Left renal pelvis (tissue), 4 donors: ENCODE measurements around the gene ELOVL7. TPM values are rescaled to one million over a fixed set of nuclear protein-coding genes. Genes with fewer than 3 reads are reported as not detected.
"Not testable (repeated sequence)": the region's sequence is repeated elsewhere in the genome, so short reads cannot be mapped to it uniquely, and the experiment has no call there.

Experiments used
- DNase-seq, 4 donors: peaks; one replicate each; pipeline ENCODE4 v3.0.0-alpha.2; 2013; ENCODE audit warnings: low read depth in 4 of 4, low spot score in 3 of 4
- polyA plus RNA-seq, 4 donors: library from polyadenylated mRNA; unstranded; fragments of 120-200 nt; gene quantifications; one replicate each; pipeline ENCODE4 v1.2.1, GENCODE V29; 2013; ENCODE audit not compliant: insufficient read length in 4 of 4

ELOVL7 gene
- polyA plus RNA-seq, 4 donors, result 0.76 to 18.2 (median 17.2) TPM

DNA sequence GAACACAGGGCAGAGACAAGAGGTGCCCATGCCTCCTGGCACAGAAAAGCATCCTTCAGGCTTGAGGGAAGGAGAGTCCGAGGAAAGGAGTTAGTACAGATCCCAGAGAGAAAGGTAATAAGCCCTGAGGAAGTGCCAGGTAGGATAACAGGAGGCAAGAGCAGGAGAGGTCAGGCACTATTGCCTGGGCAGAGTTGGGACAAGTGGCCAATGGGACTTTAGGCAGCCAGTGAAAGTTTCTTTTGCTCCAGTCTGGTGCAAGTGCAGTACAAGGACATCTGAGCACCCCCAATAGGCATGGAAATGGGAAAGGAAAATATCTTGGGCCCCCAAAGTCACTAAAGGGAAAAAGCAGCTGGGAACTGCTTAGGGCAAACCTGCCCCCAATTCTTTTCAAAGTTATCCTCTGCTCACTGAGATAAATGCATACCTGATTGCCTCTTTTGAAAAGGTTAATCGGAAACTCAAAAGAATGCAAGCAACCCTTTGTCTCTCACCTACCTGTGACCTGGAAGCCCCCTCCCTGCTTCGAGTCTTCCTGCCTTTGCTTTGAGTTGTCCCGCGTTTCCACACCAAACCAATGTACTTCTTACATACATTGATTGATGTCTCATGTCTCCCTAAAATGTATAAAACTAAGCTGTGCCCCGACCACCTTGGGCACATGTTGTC is 46.5 kb downstream of the ELOVL7 start:
- DNase-seq, result no peak

DNA sequence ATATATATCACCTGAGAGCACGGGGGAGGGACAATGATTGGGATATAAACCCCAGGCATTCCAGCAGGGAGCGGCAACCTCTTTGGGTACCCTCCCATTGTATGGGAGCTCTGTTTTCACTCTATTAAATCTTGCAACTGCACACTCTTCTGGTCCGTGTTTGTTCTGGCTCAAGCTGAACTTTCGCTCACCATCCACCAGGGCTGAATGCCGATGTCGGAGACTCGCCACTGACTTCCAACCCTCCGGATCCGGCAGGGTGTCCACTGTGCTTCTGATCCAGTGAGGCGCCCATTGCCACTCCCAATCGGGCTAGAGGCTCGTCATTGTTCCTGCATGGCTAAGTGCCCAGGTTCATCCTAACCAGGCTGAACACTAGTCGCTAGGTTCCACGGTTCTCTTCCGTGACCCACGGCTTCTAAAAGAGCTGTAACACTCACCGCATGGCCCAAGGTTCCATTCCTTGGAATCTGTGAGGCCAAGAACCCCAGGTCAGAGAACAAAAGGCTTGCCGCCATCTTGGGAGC is 48.6 kb downstream of the ELOVL7 start:
- DNase-seq, result not testable (repeated sequence)

DNA sequence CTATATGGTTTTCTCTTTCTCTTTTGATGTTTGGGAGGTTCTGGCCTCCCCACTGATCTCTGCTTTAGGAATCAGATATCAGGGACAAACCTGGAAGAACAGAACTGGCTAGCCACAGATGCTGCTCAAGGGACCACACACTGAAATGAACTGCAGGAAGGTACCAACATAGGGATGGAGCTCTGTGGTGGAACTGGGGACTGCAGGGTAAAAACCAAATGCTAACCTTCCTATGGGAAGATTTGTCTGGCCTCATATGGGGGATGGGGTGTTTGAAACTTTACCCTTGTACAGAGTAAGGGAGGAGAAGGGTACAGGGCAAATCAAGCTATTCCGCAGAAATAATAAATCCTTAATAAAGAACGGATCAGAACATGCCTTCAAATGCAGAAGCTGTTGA is 49.4 kb downstream of the ELOVL7 start:
- no peak for DNase-seq

DNA sequence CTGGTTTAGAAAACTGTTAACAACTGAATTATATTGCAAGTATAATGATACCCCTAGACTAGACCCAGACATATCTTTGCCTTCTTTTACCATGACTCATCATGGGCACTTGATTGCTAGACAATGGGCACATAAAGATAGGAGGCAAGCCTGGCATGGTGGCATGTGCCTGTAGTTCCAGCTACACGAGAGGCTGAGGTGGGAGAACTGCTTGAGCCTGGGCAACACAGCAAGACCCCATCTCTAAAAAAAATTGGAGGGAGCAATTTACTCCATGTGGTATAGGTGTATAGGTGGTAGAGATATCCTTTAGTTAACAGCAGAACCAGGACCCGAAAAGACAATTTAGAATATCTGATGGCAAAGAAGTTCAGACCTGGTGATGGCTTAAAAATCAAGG is 51.6 kb downstream of the ELOVL7 start:
- no peak for DNase-seq

DNA sequence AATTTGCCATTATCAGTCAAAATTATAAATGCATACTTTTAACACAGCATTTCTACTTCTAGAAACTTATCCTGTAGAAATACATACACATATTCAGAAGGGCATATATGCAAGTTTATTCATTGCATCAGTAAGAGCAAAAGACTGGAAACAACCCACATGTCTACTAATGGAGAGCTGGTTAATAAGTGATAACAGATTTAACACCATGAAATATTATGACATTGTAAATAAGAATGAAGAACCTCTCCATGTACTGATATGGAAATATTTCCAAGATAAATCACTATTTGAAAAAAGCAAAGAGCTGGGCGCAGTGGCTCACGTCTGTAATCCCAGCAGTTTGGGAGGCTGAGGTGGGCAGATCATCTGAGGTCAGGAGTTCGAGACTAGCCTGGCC is 54.5 kb downstream of the ELOVL7 start:
- DNase-seq, result no peak

DNA sequence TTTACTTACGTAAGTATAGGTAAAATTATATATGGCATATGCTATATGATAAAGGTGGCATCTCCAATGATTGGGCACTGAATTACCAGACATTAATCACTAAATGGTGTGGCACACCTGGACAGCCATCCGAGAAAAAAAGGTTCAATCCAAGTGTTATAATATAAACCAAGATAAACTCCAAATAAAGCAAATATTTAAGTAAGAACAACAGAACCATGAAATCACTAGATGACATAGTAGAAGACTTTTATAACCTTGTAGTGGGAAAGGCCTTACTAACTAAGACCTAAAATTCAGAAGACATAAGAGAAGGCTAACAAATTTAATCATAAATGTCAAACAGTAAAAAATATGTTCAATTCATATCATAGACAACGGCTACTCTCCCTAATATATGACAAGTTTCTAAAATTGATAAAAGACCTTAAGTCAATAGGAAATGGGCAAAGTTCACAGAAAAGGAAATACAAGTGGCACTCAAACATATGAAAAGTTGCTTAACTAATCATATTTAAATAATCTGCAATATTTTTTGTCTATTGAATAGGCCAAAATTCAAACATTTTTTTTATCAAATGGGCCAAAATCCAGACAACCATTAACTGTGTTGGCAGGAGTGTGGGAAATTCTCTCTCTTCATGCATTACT is 55.1 kb downstream of the ELOVL7 start:
- no peak for DNase-seq

DNA sequence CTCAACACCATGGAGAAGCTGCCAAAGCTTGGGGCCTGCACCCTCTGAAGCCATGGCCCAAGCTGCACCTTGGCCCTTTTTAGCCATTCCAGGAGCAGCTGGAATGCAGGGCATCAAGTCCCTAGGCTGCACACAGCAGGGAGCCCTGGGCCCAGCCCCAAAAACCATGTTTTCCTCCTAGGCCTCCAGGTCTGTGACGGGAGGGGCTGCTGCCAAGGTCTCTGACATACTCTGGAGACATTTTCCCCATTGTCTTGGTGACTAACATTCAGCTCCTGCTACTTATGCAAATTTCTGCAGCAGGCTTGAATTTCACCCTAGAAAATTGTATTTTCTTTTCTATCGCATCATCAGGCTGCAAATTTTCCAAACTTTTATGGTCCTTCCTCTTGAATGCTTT is 64.6 kb downstream of the ELOVL7 start:
- no peak for DNase-seq

DNA sequence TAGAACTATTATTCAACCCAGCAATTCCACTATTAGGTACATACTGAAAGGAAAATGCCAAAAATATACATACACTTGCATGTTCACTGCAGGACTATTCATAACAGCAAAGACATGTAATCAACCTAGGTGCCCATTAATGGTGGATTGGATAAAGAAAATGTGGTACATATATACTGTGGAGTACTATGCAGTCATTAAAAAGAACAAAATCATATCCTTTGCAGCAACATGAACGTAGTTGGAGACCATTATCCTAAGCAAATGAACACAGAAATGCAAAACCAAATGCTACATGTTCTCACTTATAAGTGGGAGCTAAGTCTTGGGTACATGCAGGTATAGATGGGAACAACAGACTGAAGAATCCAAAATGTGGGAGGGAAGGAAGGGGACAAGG is 67.7 kb downstream of the ELOVL7 start:
- DNase-seq, result no peak

DNA sequence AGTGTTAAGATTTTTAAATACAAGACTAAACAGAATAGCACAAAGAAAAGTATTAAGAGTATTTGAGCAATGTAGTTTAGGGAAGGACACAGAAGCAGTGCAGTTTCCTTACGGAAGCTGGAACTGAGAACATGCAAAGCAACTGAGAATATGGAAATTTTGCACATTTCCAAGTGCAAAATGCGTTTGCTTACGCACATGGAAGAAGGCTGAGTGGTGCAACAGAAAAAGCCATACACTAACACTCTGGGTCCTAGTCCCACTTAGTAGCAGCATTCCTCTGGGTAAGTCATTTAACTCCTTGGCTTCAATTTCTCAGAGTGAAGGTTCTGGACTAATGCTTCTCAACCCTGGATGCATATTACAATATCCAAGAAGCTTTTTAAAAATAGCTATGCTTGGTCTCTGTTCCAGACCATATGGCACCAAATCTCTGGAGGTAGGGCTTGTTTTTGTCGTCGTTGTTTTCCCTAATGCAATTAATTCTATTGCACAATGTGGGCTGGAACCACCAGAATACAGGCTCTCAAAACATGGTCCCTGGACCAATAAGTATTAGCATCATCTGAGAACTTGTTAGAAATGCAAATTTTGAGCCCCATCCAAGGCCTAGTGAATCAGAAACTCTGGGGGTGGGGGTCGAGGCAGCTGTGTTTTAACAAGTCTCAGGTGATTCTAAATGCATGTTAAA is 78.9 kb downstream of the ELOVL7 start:
- no peak for DNase-seq

DNA sequence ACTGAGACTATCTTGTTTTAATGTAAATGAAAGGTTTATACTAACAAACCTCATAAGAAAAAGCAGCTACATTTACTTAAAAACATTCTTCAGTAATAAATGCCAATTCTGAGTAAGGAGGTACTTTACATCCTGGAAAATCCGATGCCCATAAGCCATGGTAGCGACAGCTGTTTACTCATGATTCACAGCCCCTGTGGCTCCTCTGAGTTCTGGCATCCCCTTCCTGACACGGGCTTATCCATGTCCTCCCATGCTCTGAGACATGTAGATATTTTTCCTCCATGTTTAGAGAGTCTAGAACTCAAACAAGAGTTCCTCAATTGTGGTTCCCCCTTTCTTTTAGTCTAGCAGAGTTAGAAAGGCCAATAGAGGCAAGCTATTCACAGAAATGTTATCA is 81.0 kb downstream of the ELOVL7 start:
- DNase-seq, result no peak

DNA sequence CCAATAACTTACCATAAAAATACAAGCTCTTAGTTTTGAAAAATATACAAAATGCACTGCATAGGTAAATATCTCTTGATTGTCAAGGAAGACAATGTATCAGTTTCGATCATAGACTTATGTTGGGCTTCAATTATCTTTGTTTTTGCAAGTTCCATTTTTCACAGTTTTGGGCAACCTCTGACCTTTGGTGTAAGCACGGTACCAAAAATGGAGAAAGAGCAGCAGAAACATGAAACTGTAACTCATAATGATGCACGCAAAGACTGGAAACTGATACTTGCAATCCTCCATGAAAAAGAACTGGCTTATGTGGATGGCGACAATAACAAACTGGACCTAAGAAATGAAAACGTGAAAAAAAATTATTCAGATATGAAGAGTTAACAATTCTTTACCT is 89.6 kb downstream of the ELOVL7 start:
- no peak for DNase-seq

DNA sequence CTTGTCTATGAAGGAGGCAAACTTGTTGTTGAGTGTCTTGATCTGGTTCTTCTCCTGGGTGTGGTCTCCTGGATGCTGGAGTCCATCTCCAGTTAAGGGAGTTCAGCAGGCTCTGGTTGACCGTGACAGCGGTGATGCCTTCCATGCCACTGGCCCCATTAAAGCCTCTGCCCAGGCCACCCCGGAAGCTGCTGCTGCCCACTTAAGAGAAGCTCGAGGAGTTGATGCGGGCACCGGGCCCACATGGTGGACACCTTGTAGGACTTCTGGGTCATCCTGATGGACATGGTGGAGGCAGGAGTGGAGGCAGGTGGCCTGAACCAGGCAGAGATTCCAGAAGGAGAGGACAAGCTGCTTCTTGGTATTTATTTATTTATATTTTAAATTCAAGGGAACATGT is 99.4 kb downstream of the ELOVL7 start:
- no peak for DNase-seq

DNA sequence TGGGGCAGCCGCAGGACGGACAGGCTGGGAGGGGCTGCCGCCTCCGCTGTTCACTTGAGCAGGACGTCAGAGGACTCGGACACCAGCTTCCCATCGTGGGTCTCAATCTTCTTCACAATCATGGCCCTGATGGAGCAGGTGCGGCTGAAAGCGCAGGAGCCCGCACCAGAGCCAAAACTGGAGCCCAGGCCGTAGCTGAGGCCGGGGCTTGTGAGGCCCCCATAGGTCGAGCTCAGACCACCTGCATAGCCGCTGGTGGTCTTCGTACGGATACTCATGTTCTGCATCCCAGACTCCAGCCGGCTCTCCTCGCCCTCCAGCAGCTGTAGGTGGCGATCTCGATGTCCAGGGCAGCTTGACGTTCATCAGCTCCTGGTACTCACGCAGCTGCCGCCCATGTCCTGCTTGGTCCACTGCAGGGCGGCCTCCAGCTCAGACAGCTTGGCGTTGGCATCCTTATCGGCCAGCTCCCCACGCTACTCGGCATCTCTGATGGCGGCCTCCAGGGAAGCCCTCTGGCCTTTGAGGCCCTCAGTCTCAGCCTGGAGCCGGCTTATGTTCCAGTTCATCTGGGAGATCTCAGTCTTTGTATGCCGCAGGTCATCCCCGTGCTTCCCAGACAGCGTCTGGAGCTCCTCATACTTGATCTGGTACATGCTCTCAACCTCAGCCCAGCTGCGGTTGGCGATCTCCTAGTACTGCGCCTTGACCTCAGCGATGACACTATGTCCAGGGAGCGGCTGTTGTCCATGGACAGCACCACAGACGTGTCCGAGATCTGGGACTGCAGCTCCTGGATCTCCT is 100.4 kb downstream of the ELOVL7 start:
- no peak for DNase-seq

DNA sequence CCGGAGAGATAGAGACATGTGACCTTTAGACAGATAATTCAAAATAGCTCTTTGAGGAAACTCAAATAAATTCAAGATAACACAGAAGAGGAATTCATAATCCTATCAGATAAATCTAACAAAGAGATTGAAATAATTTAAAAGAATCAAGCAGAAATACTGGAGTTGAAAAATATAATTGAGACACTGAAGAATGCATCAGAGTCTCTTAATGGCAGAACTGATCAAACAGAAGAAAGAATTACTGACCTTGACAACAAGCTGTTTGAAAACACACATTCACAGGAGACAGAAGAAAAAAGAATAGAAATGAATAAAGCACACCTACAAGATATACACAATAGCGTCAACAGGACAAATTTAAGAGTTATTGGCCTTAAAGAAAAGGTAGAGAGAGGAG is 103.7 kb downstream of the ELOVL7 start:
- no peak for DNase-seq

DNA sequence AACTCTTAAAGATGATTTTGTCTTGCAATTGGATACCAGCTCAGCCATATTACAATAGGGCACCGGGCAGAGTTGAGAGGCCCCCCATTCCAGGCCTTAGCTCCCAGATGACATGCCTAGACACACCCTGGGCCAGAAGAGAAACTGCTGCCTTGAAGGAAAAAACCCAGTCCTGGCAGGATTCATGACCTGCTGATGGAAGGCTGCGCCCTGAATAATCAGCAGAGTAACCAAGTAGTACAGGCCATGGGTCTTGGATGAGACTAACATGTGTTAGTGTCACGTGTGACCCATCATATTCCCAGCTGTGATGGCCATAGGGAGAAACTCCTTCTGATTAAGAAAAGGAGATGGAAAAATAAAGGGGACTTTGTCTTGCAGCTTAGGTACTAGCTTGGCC is 105.1 kb downstream of the ELOVL7 start:
- no peak for DNase-seq

DNA sequence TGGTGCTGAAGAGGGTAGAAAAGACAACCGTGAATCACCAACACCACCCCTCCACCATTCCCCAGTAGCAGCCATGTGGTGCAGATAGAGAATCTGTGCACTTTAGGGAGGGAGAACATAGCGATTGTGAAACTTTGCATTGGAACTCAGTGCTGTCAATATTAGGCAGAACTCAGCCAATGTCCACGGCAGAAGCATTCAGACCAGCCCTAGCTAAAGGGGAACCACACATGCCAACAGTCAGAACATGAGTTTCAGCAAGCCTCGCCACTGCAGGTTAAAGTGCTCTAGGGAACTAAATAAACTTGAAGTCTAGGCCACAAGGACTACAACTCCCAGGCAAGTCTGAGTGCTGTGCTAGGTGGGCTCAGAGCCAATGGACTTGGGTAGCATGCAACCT is 105.6 kb downstream of the ELOVL7 start:
- DNase-seq, result no peak

DNA sequence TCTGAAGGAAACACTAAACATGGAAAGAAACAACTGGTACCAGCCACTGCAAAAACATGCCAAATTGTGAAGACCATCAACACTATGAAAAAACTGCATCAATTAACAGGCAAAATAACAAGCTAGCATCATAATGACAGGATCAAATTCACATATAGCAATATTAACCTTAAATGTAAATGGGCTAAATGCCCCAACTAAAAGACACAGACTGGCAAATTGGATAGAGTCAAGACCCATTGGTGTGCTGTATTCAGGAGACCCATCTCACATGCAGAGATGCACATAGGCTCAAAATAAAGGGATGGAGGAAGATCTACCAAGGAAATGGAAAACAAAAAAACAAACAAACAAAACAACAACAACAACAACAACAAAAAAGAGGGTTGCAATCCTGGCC is 113.2 kb downstream of the ELOVL7 start:
- DNase-seq, result not testable (repeated sequence)

DNA sequence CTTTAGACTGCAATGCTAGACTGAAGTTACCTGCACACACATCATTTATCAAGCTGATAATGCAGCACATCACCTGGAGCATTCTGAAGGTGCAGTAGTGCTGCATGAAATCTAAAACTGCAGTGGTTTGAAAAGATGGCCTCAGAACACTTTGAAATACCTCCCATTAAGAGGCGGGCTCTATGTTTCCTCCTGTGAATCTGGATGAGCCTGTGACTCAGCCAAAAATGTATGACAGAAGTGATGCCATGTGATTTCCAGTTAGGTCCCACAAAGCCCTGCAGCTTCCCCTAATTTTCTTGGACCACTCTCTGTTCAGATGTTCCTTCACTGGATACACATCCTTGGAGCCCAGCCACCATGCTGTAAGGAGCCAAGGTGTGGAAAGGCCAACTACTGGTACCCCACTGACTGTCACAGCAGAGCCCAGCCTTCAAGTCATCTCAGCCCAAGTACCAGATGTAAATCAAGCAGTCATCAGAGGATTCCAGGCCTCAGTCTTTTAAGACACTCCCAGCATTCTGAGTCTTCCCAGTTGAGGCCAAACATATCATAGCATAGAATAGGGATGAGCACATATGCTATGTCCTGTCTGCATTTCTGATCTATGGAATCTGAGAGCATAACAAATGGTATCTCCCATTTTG is 116.9 kb downstream of the ELOVL7 start:
- DNase-seq, result no peak

DNA sequence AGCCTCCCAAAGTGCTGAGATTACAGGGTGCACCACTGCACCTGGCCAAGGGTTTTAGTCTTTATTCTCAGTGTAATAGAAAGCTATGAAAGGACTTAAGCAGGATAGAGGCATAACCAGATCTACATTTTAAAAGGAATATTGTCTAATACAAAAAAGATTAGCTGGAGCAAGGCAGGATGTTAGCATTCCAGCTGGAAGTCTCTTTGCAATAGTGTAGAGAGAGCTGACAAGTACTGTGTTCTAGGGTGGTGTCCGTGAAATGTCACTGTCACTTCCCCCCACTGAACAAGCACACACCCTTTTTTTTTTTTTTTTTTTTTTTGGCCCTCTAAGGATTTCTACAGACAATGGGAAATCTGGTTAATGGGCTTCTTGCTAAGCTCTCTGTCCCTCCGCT is 119.9 kb downstream of the ELOVL7 start:
- no peak for DNase-seq

DNA sequence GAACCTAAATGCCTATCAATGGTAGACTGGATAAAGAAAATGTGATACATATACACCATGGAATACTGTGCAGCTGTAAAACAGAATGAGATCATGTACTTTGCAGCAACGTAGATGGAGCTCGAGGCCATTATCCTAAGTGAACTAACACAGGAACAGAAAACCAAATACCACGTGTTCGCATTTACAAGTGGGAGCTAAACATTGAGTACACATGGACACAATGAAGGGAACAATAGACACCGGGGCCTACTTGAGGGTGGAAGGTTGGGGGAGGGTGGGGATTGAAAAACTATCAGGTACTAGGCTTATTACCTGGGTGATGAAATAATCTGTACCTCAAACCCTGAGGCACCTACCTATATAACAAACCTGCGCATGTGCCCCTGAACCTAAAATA is 121.7 kb downstream of the ELOVL7 start:
- DNase-seq, result no peak

DNA sequence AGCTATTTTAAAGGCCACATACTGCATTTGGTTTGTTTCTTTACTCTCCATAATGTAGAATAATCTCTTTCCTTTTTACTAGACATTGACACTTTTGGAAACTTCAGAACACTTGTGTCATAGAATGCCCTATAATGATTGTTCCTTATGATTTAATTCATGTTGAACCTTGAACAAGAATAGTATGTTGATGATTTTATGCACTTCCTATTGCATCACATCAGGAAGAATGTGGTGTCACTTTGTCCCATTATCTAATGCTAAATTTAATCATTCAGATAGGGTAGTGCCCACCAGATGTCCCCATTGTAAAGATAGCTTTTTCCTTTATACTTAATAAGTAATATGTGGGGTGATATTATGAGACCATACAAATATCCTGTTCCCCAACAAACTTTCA is 124.7 kb downstream of the ELOVL7 start:
- no peak for DNase-seq
